Parathyroid adenoma (tissue), 2 donors: ENCODE data around the gene SUN1.

Source experiments
- H2AFZ ChIP-seq: fragments of 300-600 bp; sonication (generic); one replicate; pipeline ENCODE4 v1.7.0; 2017; ENCODE audit warnings: antibody characterized with exemption, mild to moderate bottlenecking
- H3K27ac ChIP-seq: fragments of 300-600 bp; sonication (generic); one replicate; pipeline ENCODE4 v1.7.0; 2017
- H3K27me3 ChIP-seq: fragments of 300-600 bp; sonication (generic); one replicate; pipeline ENCODE4 v1.7.0; 2017; ENCODE audit warnings: low read length; ENCODE audit not compliant: control insufficient read depth, insufficient read depth
- H3K36me3 ChIP-seq: fragments of 300-600 bp; sonication (generic); one replicate; pipeline ENCODE4 v1.7.0; 2017; ENCODE audit warnings: low read length; ENCODE audit not compliant: control insufficient read depth, insufficient read depth
- H3K4me1 ChIP-seq: fragments of 300-600 bp; sonication (generic); one replicate; pipeline ENCODE4 v1.7.0; 2017; ENCODE audit warnings: control low read depth
- H3K4me2 ChIP-seq: fragments of 300-600 bp; sonication (generic); one replicate; pipeline ENCODE4 v1.7.0; 2017; ENCODE audit warnings: low read length
- H3K4me3 ChIP-seq: fragments of 300-600 bp; sonication (generic); one replicate; pipeline ENCODE4 v1.7.0; 2017; ENCODE audit warnings: low read depth, low read length
- H3K79me2 ChIP-seq: fragments of 300-600 bp; sonication (generic); one replicate; pipeline ENCODE4 v1.7.0; 2017; ENCODE audit warnings: control low read depth
- H3K9ac ChIP-seq: fragments of 300-600 bp; sonication (generic); one replicate; pipeline ENCODE4 v1.7.0; 2017; ENCODE audit warnings: mild to moderate bottlenecking
- H3K9me3 ChIP-seq: fragments of 300-600 bp; sonication (generic); one replicate; pipeline ENCODE4 v1.7.0; 2017; ENCODE audit warnings: low read length; ENCODE audit not compliant: control insufficient read depth
- TF ChIP-seq, protein P1 (sequence below): fragments of 300-600 bp; sonication (generic); IDR thresholded peaks from one replicate; pipeline ENCODE4 v1.7.0; 2017; ENCODE audit warnings: antibody characterized with exemption, mild to moderate bottlenecking
- donor health status: primary hyperparathyroidism.

SUN1 gene

GRCh38 chr7:818031-818699 lies 14.1 kb upstream of the SUN1 start:
- Histone ChIP-seq H3K4me3 (peak overlapping the region; percentile 88), H3K9me3 (no peaks in the 10 kb centered on the region), H3K36me3 (no peaks in the 10 kb centered on the region)

DNA sequence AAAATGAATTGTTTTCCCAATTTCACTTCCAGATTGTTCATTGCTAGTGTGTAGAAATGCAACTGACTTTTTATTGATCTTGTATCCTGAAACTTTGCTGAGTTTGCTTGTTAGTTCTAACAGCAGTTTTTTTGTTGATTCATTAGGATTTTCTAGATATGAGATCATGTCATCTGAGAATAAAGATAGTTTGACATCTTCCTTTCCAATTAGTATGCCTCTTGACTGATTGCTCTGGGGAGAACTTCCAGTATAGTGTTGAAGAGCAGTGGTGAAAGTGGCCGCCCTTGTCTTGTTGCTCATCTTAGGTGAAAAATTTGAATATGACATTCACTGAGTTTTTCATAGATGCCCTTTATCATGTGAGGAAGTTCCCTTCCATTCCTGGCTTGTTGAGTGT lies 11.9 kb upstream of the SUN1 start:
- Histone ChIP-seq H3K4me3 (no peak overlapping the region), H3K27me3 (no peaks in the 10 kb centered on the region), H3K4me2 (peak overlapping the region; percentile 21), H3K27ac (no peak overlapping the region), H3K4me1 (peaks cover 6% of the 10 kb centered on the region), H3K9ac (no peak overlapping the region), H3K79me2 (peaks cover 62% of the 10 kb centered on the region), H3K9me3 (no peaks in the 10 kb centered on the region), H2AFZ (no peak overlapping the region), H3K36me3 (no peaks in the 10 kb centered on the region)
- TF ChIP-seq, protein P1, sequence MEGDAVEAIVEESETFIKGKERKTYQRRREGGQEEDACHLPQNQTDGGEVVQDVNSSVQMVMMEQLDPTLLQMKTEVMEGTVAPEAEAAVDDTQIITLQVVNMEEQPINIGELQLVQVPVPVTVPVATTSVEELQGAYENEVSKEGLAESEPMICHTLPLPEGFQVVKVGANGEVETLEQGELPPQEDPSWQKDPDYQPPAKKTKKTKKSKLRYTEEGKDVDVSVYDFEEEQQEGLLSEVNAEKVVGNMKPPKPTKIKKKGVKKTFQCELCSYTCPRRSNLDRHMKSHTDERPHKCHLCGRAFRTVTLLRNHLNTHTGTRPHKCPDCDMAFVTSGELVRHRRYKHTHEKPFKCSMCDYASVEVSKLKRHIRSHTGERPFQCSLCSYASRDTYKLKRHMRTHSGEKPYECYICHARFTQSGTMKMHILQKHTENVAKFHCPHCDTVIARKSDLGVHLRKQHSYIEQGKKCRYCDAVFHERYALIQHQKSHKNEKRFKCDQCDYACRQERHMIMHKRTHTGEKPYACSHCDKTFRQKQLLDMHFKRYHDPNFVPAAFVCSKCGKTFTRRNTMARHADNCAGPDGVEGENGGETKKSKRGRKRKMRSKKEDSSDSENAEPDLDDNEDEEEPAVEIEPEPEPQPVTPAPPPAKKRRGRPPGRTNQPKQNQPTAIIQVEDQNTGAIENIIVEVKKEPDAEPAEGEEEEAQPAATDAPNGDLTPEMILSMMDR: no peak

More at GRCh38 chr7:818031-818699, 14.1 kb upstream of the SUN1 start:
- H3K27ac ChIP-seq: no peak overlapping the region
- TF ChIP-seq, protein P1: no peak
- no peaks in the 10 kb centered on the region for H3K27me3 ChIP-seq
- no peak overlapping the region for H2AFZ ChIP-seq
- no peak overlapping the region for H3K9ac ChIP-seq
- H3K79me2 ChIP-seq: peaks cover 46% of the 10 kb centered on the region
- peaks cover 14% of the 10 kb centered on the region for H3K4me1 ChIP-seq
- H3K4me2 ChIP-seq: no peak overlapping the region

GRCh38 chr7:821688-822087 lies 10.6 kb upstream of the SUN1 start:
- no peak overlapping the region for H2AFZ ChIP-seq
- no peaks in the 10 kb centered on the region for H3K36me3 ChIP-seq
- no peaks in the 10 kb centered on the region for H3K27me3 ChIP-seq
- peaks cover 6% of the 10 kb centered on the region for H3K4me1 ChIP-seq
- no peak overlapping the region for H3K27ac ChIP-seq
- peaks cover 71% of the 10 kb centered on the region for H3K79me2 ChIP-seq
- TF ChIP-seq, protein P1: no peak
- H3K4me2 ChIP-seq: no peak overlapping the region
- no peaks in the 10 kb centered on the region for H3K9me3 ChIP-seq
- no peak overlapping the region for H3K4me3 ChIP-seq
- H3K9ac ChIP-seq: no peak overlapping the region

GRCh38 chr7:822692-823276 lies 9.5 kb upstream of the SUN1 start:
- Histone ChIP-seq H3K4me3 (no peak overlapping the region), H3K9ac (no peak overlapping the region), H3K27ac (no peak overlapping the region), H3K79me2 (peaks cover 74% of the 10 kb centered on the region), H2AFZ (no peak overlapping the region), H3K4me1 (peaks cover 6% of the 10 kb centered on the region), H3K36me3 (no peaks in the 10 kb centered on the region), H3K27me3 (no peaks in the 10 kb centered on the region), H3K9me3 (no peaks in the 10 kb centered on the region), H3K4me2 (no peak overlapping the region)
- TF ChIP-seq, protein P1: no peak

- TF ChIP-seq, protein P1: no peak
- H3K4me1 ChIP-seq: peaks cover 6% of the 10 kb centered on the region
Measured at GRCh38 chr7:823649-824048, 8.6 kb upstream of the SUN1 start.

More at GRCh38 chr7:823649-824048, 8.6 kb upstream of the SUN1 start:
- no peaks in the 10 kb centered on the region for H3K9me3 ChIP-seq
- no peaks in the 10 kb centered on the region for H3K27me3 ChIP-seq
- no peaks in the 10 kb centered on the region for H3K36me3 ChIP-seq
- H3K4me3 ChIP-seq: no peak overlapping the region
- H2AFZ ChIP-seq: no peak overlapping the region
- peaks cover 74% of the 10 kb centered on the region for H3K79me2 ChIP-seq
- no peak overlapping the region for H3K27ac ChIP-seq
- no peak overlapping the region for H3K9ac ChIP-seq
- no peak overlapping the region for H3K4me2 ChIP-seq
